Thymus (tissue), 11 donors: ENCODE results near the gene SGO2. TPM values are rescaled to one million over a fixed set of nuclear protein-coding genes. Genes with fewer than 3 reads are reported as not detected.

ENCODE experiments used
- DNase-seq, 9 donors: peaks; one replicate each; pipeline ENCODE4 v3.0.0-alpha.2; 2013; ENCODE audit warnings: low spot score in 9 of 9, low read depth in 6 of 9, missing footprints in 1 of 9
- H3K27ac ChIP-seq, 2 donors: one replicate each; pipeline ENCODE4 v1.5.1; 2013; ENCODE audit warnings: control low read depth in 1 of 2, low read depth in 1 of 2, low read length in 1 of 2, mild to moderate bottlenecking in 1 of 2, moderate library complexity in 1 of 2
- H3K27me3 ChIP-seq, 2 donors: one replicate each; pipeline ENCODE4 v1.5.1; 2013; ENCODE audit warnings: low read length in 1 of 2; ENCODE audit not compliant: control insufficient read depth in 2 of 2, insufficient read depth in 1 of 2
- H3K36me3 ChIP-seq, 2 donors: one replicate each; pipeline ENCODE4 v1.5.1; 2013; ENCODE audit warnings: low read length in 1 of 2, mild to moderate bottlenecking in 1 of 2, moderate library complexity in 1 of 2; ENCODE audit not compliant: control insufficient read depth in 2 of 2, insufficient read depth in 2 of 2
- H3K4me1 ChIP-seq, 2 donors: one replicate each; pipeline ENCODE4 v1.5.1; 2013; ENCODE audit warnings: low read length in 2 of 2; ENCODE audit not compliant: control insufficient read depth in 2 of 2, insufficient read depth in 2 of 2
- H3K4me3 ChIP-seq, 2 donors: one replicate each; pipeline ENCODE4 v1.5.1; 2013; ENCODE audit warnings: low read length in 2 of 2, control low read depth in 1 of 2, mild to moderate bottlenecking in 1 of 2
- H3K9me3 ChIP-seq, 2 donors: one replicate each; pipeline ENCODE4 v1.5.1; 2013; ENCODE audit warnings: low read length in 1 of 2, mild to moderate bottlenecking in 1 of 2; ENCODE audit not compliant: control insufficient read depth in 2 of 2, insufficient read depth in 1 of 2
- whole genome bisulfite sequencing: extraction: QIAGEN DNeasy Blood & Tissue Kit; methylation state at CpG from one replicate; pipeline ENCODE4 v1.1.7; 2013; 5-methylcytosine and 5-hydroxymethylcytosine counted together
- polyA plus RNA-seq: library from polyadenylated mRNA; stranded (reverse); fragments of 200-250 nt; gene quantifications from one replicate; pipeline ENCODE4 v1.2.3, GENCODE V29; 2013
- total RNA-seq: library from RNA; stranded (reverse); fragments of 120-200 nt; gene quantifications from one replicate; pipeline ENCODE4 v1.2.4, GENCODE V29; 2013
- donor health status: healthy.

SGO2 gene
- total and polyA plus RNA-seq, 2 donors = 4.2 to 19.7 TPM

- 94% methylated on average over 4 of the region's 4 CpGs for whole genome bisulfite sequencing
- H3K9me3 ChIP-seq = no peaks in the 10 kb centered on the region
- no peaks in the 10 kb centered on the region for H3K27me3 ChIP-seq
- H3K4me3 ChIP-seq = no peak overlapping the region
- H3K4me1 ChIP-seq = no peaks in the 10 kb centered on the region
- DNase-seq = no peak
- no peak overlapping the region for H3K27ac ChIP-seq
- peaks cover 23 to 28% of the 10 kb centered on the region in 2 donors for H3K36me3 ChIP-seq
These were observed 37.8 kb upstream of the SGO2 start for GRCh38 chr2:200488169-200488568.

DNA sequence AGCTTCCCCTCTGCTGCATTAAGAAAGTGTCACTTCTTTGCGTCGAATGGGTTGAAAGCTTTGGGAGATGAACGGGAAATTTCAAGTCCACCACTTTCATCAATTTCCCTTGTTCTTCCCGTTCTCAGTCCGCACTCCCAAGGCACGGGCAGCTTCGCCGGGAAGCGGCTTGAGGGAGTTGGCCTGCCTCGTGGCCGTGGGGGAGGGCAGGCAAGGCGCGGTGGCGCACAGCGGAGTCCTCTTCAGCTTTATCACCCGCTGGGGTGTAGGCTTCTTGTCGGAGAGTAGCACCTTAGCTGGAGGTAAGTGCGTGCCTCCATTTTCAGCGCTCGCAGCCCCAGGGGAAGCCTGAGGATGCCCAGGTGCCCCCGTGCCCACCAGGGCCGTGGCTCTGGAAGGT is 36.0 kb upstream of the SGO2 start:
- H3K4me1 ChIP-seq = no peaks in the 10 kb centered on the region

DNA sequence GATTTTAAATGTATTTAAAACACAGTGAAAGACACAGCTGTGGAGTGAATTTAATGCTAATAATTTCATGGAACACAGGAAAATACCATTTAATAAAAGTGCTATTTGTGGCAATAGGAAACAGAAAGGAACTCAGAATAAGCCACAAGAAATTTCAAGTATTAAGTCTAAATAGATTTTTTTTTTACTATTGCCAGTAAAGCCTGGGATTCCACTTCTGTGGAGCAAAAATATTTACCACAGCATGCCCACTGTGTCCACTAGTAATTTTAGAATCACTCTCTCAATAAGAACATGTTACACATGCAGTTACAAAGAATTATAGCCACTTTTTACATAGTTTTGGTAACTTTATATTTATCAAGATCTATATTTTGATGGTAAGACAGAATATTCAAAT is 33.4 kb upstream of the SGO2 start:
- no peaks in the 10 kb centered on the region for H3K4me1 ChIP-seq
- H3K27ac ChIP-seq = no peak overlapping the region
- no peak for DNase-seq
- peaks cover 26 to 50% of the 10 kb centered on the region in 2 donors for H3K36me3 ChIP-seq
- H3K4me3 ChIP-seq = no peak overlapping the region
- H3K9me3 ChIP-seq = no peaks in the 10 kb centered on the region
- H3K27me3 ChIP-seq = no peaks in the 10 kb centered on the region

More for the DNA sequence above, 36.0 kb upstream of the SGO2 start:
- H3K36me3 ChIP-seq = peaks cover 26 to 34% of the 10 kb centered on the region in 2 donors
- no peaks in the 10 kb centered on the region for H3K27me3 ChIP-seq
- no peak overlapping the region for H3K27ac ChIP-seq
- H3K9me3 ChIP-seq = no peaks in the 10 kb centered on the region
- 95% methylated on average over 22 of the region's 22 CpGs for WGBS
- no peak for DNase-seq
- H3K4me3 ChIP-seq = no peak overlapping the region

GRCh38 chr2:200494048-200494447 is 32.0 kb upstream of the SGO2 start:
- DNase-seq = no peak
- Histone ChIP-seq H3K36me3 (peaks cover 30 to 57% of the 10 kb centered on the region in 2 donors), H3K4me1 (no peaks in the 10 kb centered on the region), H3K9me3 (no peaks in the 10 kb centered on the region), H3K4me3 (no peak overlapping the region), H3K27me3 (no peaks in the 10 kb centered on the region), H3K27ac (no peak overlapping the region)
- WGBS = over 99% methylated on average over 2 of the region's 2 CpGs

DNA sequence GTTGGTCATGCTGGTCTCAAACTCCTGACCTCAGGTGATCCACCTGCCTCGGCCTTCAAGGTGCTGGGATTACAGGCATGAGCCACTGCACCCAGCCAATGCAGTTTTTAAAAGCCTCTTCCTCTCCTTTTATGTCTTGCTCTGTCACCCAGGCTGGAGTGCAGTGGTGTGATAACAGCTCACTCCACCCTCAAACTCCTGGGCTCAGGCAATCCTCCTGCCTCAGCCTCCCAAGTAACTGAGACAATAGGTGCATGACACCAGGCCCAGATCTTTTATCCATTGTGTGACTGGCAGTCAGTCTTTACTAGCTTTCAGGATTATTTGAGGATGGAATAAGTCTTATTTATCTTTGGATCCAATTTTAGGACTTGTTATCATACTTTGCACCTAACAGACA is 29.3 kb upstream of the SGO2 start:
- H3K27ac ChIP-seq = no peak overlapping the region
- no peaks in the 10 kb centered on the region for H3K9me3 ChIP-seq
- H3K4me3 ChIP-seq = no peak overlapping the region
- no peaks in the 10 kb centered on the region for H3K4me1 ChIP-seq
- WGBS = 100% methylated on average over 1 of the region's 1 CpG
- H3K27me3 ChIP-seq = no peaks in the 10 kb centered on the region
- DNase-seq = no peak
- peaks cover 15 to 37% of the 10 kb centered on the region in 2 donors for H3K36me3 ChIP-seq

GRCh38 chr2:200498402-200499162 is 27.4 kb upstream of the SGO2 start:
- Histone ChIP-seq H3K27ac (no peak overlapping the region), H3K9me3 (no peaks in the 10 kb centered on the region), H3K36me3 (peaks cover 12 to 35% of the 10 kb centered on the region in 2 donors), H3K4me1 (no peaks in the 10 kb centered on the region), H3K27me3 (no peaks in the 10 kb centered on the region), H3K4me3 (no peak overlapping the region)
- WGBS = 97% methylated on average over 2 of the region's 2 CpGs
- no peak for DNase-seq

DNA sequence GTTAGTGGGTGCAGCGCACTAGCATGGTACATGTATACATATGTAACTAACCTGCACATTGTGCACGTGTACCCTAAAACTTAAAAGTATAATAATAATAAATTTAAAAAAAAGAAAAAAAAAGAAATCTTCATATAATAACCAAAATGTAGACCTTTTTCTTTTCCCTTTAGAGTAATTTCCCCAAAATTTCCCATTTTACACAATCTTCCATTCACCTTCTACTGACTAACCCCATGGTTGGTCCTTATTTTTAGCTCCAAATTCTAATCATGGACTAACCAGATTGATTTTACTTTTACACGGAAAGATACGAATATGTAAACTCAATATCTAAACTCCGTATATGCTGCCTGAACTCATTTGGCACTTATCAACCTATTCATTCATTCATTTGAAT is 23.8 kb upstream of the SGO2 start:
- 99% methylated on average over 5 of the region's 5 CpGs for WGBS
- no peaks in the 10 kb centered on the region for H3K4me1 ChIP-seq
- H3K4me3 ChIP-seq = no peak overlapping the region
- H3K9me3 ChIP-seq = no peaks in the 10 kb centered on the region
- H3K27ac ChIP-seq = no peak overlapping the region
- no peaks in the 10 kb centered on the region for H3K27me3 ChIP-seq
- peaks cover 12 to 25% of the 10 kb centered on the region in 2 donors for H3K36me3 ChIP-seq
- DNase-seq = no peak

GRCh38 chr2:200506679-200507078 is 19.3 kb upstream of the SGO2 start:
- 94% methylated on average over 9 of the region's 9 CpGs for WGBS
- peaks cover 7 to 17% of the 10 kb centered on the region in 2 donors for H3K36me3 ChIP-seq

DNA sequence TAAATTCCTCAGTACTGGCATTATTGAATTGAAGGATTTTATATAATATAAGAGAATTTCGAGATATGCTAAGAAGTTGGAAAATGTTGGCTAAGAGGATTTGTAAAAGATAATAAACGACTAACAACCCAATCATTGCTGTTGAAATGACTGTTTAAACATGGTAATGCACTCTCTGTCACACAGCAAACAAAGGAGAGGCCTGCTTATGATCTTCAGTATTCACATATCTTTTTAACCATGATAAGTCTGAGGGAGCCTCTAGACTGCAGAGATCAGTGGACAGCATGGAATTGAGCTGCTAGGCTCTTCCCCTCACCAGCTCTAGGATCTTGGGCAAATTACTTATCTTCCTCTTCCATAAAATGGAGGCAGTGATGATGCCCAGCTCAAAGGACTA is 18.8 kb upstream of the SGO2 start:
- 96% methylated on average over 2 of the region's 2 CpGs for WGBS
- peaks cover 10 to 11% of the 10 kb centered on the region in 2 donors for H3K4me1 ChIP-seq
- H3K9me3 ChIP-seq = no peaks in the 10 kb centered on the region

More at GRCh38 chr2:200506679-200507078, 19.3 kb upstream of the SGO2 start:
- no peak overlapping the region for H3K4me3 ChIP-seq
- no peaks in the 10 kb centered on the region for H3K9me3 ChIP-seq
- DNase-seq = no peak
- no peaks in the 10 kb centered on the region for H3K27me3 ChIP-seq
- no peak overlapping the region for H3K27ac ChIP-seq
- peaks cover 10 to 11% of the 10 kb centered on the region in 2 donors for H3K4me1 ChIP-seq

More for the DNA sequence above, 18.8 kb upstream of the SGO2 start:
- Histone ChIP-seq H3K27me3 (peaks cover 0 to 2% of the 10 kb centered on the region in 2 donors), H3K4me3 (no peak overlapping the region), H3K36me3 (peaks cover 7 to 17% of the 10 kb centered on the region in 2 donors), H3K27ac (no peak overlapping the region)
- no peak for DNase-seq
